Duodenal mucosa (tissue), 2 donors: ENCODE results near the gene KIT.
"Not testable (repeated sequence)": the region's sequence is repeated elsewhere in the genome, so short reads cannot be mapped to it uniquely, and the experiment has no call there.

Source experiments
- H3K27ac ChIP-seq: one replicate; pipeline ENCODE4 v1.7.0; 2013; ENCODE audit warnings: low read depth, low read length
- H3K27me3 ChIP-seq, 2 donors: one replicate each; pipeline ENCODE4 v1.7.0; 2013; ENCODE audit warnings: low read length in 2 of 2, control low read depth in 1 of 2; ENCODE audit not compliant: insufficient read depth in 2 of 2, control insufficient read depth in 1 of 2
- H3K36me3 ChIP-seq, 2 donors: one replicate each; pipeline ENCODE4 v1.7.0; 2013; ENCODE audit warnings: low read length in 2 of 2, control low read depth in 1 of 2; ENCODE audit not compliant: insufficient read depth in 2 of 2, control insufficient read depth in 1 of 2
- H3K4me1 ChIP-seq, 2 donors: one replicate each; pipeline ENCODE4 v1.7.0; 2013; ENCODE audit warnings: low read length in 2 of 2, control low read depth in 1 of 2; ENCODE audit not compliant: insufficient read depth in 2 of 2, control insufficient read depth in 1 of 2
- H3K4me3 ChIP-seq, 2 donors: one replicate each; pipeline ENCODE4 v1.7.0; 2013; ENCODE audit warnings: low read length in 2 of 2, low read depth in 1 of 2
- H3K9ac ChIP-seq, 2 donors: one replicate each; pipeline ENCODE4 v1.7.0; 2013; ENCODE audit warnings: low read length in 2 of 2, low read depth in 1 of 2
- H3K9me3 ChIP-seq, 2 donors: one replicate each; pipeline ENCODE4 v1.7.0; 2013; ENCODE audit warnings: low read length in 2 of 2, control low read depth in 1 of 2; ENCODE audit not compliant: control insufficient read depth in 1 of 2

KIT gene

GRCh38 chr4:54657551-54658251 lies at the start of gene KIT:
Gene KIT, plus strand, starts transcription at chr4:54657957. Its CDS starts 58 bp downstream, at chr4:54658015.
- H3K4me1 ChIP-seq = peaks cover 15 to 18% of the 10 kb centered on the region in 2 donors
- H3K36me3 ChIP-seq = no peaks in the 10 kb centered on the region
- no peak within 1 kb of the TSS for H3K27ac ChIP-seq
- no peaks in the 10 kb centered on the region for H3K9me3 ChIP-seq
- H3K27me3 ChIP-seq = peaks cover 23 to 61% of the 10 kb centered on the region in 2 donors
- peak within 1 kb of the TSS; percentile 65 for H3K4me3 ChIP-seq
- H3K9ac ChIP-seq = no peak within 1 kb of the TSS

DNA sequence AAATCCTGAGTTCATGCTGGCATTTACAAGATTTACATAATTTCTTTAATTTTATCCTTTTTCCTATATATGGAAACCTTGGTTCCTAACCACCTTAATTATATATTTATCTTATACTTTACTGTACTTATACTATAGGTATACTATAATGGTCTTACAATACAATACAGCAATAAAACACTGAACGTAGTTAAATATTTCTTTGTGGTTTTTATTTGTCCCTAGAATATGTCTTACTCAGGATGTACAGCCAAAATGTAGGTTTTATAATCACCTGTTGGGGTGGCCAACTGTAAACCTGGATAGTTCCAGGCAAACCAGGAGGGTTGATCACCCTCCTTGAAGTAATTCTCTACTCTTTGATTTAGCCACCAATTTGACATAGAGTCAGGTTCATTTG lies 48.4 kb upstream of the KIT start:
- no peaks in the 10 kb centered on the region for H3K27me3 ChIP-seq
- no peaks in the 10 kb centered on the region for H3K36me3 ChIP-seq
- no peak overlapping the region for H3K4me3 ChIP-seq
- no peak overlapping the region for H3K9ac ChIP-seq
- peaks cover 0 to 5% of the 10 kb centered on the region in 2 donors for H3K9me3 ChIP-seq
- H3K27ac ChIP-seq = no peak overlapping the region
- no peaks in the 10 kb centered on the region for H3K4me1 ChIP-seq

GRCh38 chr4:54614149-54614548 lies 43.6 kb upstream of the KIT start:
- no peaks in the 10 kb centered on the region for H3K27me3 ChIP-seq
- no peaks in the 10 kb centered on the region for H3K9me3 ChIP-seq
- H3K9ac ChIP-seq = no peak overlapping the region
- H3K4me3 ChIP-seq = no peak overlapping the region
- H3K4me1 ChIP-seq = no peaks in the 10 kb centered on the region
- H3K36me3 ChIP-seq = no peaks in the 10 kb centered on the region
- H3K27ac ChIP-seq = no peak overlapping the region

GRCh38 chr4:54620773-54621172 lies 37.0 kb upstream of the KIT start:
- no peak overlapping the region for H3K27ac ChIP-seq
- no peaks in the 10 kb centered on the region for H3K4me1 ChIP-seq
- no peaks in the 10 kb centered on the region for H3K9me3 ChIP-seq
- no peaks in the 10 kb centered on the region for H3K27me3 ChIP-seq
- H3K9ac ChIP-seq = no peak overlapping the region
- H3K4me3 ChIP-seq = no peak overlapping the region
- H3K36me3 ChIP-seq = no peaks in the 10 kb centered on the region

- no peaks in the 10 kb centered on the region for H3K36me3 ChIP-seq
- no peak overlapping the region for H3K9ac ChIP-seq
- H3K4me3 ChIP-seq = no peak overlapping the region
- no peaks in the 10 kb centered on the region for H3K9me3 ChIP-seq
- H3K4me1 ChIP-seq = no peaks in the 10 kb centered on the region
- no peak overlapping the region for H3K27ac ChIP-seq
- no peaks in the 10 kb centered on the region for H3K27me3 ChIP-seq
Observed at GRCh38 chr4:54625391-54625790, 32.4 kb upstream of the KIT start.

- Histone ChIP-seq H3K9ac (no peak overlapping the region), H3K27me3 (no peaks in the 10 kb centered on the region), H3K36me3 (no peaks in the 10 kb centered on the region), H3K27ac (no peak overlapping the region), H3K4me1 (no peaks in the 10 kb centered on the region), H3K9me3 (no peaks in the 10 kb centered on the region), H3K4me3 (no peak overlapping the region)
Observed at GRCh38 chr4:54626113-54626512, 31.6 kb upstream of the KIT start.

- Histone ChIP-seq H3K9ac (no peak overlapping the region), H3K9me3 (no peaks in the 10 kb centered on the region), H3K4me3 (no peak overlapping the region), H3K27ac (no peak overlapping the region), H3K36me3 (no peaks in the 10 kb centered on the region), H3K4me1 (no peaks in the 10 kb centered on the region), H3K27me3 (no peaks in the 10 kb centered on the region)
Observed at GRCh38 chr4:54632537-54632936, 25.2 kb upstream of the KIT start.

DNA sequence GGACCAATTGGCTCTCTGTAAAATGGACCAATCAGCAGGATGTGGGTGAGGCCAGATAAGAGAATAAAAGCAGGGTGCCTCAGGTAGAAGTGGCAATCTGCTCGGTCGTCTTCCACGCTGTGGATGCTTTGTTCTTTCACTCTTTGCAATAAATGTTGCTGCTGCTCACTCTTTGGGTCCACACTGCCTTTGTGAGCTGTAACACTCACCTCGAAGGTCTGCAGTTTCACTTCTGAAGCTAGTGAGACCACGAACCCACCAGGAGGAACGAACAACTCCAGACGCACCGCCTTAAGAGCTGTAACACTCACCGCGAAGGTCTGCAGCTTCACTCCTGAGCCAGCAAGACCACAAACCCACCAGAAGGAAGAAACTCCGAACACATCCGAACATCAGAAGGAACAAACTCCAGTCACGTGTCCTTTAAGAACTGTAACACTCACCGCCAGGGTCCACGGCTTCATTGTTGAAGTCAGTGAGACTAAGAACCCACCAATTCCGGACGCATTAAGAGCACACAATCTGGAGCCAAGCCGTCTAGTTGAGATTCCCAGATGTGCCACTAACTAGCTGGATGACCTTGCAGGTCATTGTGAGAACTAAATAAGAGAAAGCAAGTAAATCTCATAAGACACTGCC lies 24.5 kb upstream of the KIT start:
- H3K27ac ChIP-seq, H3K36me3 ChIP-seq, H3K4me1 ChIP-seq, H3K27me3 ChIP-seq, H3K9me3 ChIP-seq, H3K9ac ChIP-seq, H3K4me3 ChIP-seq: not testable (repeated sequence)

DNA sequence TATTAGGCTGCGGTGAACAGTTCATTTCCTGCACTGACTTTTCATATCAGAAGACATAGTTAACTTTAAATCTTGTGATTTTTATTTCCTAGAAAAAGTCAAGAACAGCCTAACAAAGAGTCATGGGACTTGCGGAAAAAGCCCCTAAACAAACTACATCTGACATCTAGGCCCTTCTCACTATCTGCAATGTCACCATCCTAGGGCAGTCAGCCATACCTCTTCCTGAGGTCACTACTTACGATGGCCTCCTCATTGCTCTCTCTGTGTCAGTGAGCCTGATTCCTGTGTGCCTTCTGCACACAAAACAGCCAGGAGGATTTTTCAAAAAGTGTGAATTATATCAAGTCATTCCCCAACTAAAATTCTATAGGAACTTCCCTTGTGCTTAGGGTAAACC lies 22.4 kb upstream of the KIT start:
- H3K9me3 ChIP-seq = no peaks in the 10 kb centered on the region
- no peaks in the 10 kb centered on the region for H3K36me3 ChIP-seq
- no peak overlapping the region for H3K9ac ChIP-seq
- no peaks in the 10 kb centered on the region for H3K27me3 ChIP-seq
- H3K4me3 ChIP-seq = no peak overlapping the region
- H3K4me1 ChIP-seq = no peaks in the 10 kb centered on the region
- no peak overlapping the region for H3K27ac ChIP-seq

- no peak overlapping the region for H3K27ac ChIP-seq
- H3K4me3 ChIP-seq = no peak overlapping the region
- no peaks in the 10 kb centered on the region for H3K4me1 ChIP-seq
- no peak overlapping the region for H3K9ac ChIP-seq
- no peaks in the 10 kb centered on the region for H3K27me3 ChIP-seq
- no peaks in the 10 kb centered on the region for H3K9me3 ChIP-seq
- no peaks in the 10 kb centered on the region for H3K36me3 ChIP-seq
Observed at GRCh38 chr4:54637325-54637724, 20.4 kb upstream of the KIT start.
